H1 (cell line): Measurements from ENCODE around the gene ANK3. TPM values are rescaled to one million over a fixed set of nuclear protein-coding genes. Genes with fewer than 3 reads are reported as not detected.

Experiments used
- CTCF ChIA-PET: fragments of 300-600 bp; sonication (Branson Sonifier 250); formaldehyde crosslinking; loops from one replicate; lab custom pipeline; 2021; ENCODE audit not compliant: partially characterized antibody; lab: Charles Lee
- POLR2A ChIA-PET: fragments of 300-600 bp; sonication (Branson Sonifier 250); formaldehyde crosslinking; loops from one replicate; lab custom pipeline; 2021; ENCODE audit warnings: inconsistent platforms; ENCODE audit not compliant: partially characterized antibody; lab: Charles Lee
- DNase-seq, 2 experiments: peaks; one replicate each; pipeline versions ENCODE4 v3.0.0 to v3.0.0-alpha.2; 2010 to 2022; ENCODE audit warnings: low spot score in 2 of 2, low read depth in 1 of 2, mixed read lengths in 1 of 2
- FAIRE-seq: peaks from 2 replicates; lab custom pipeline; 2011; peaks lifted over from hg19 to GRCh38; lab: Jason Lieb, UNC
- H2AFZ ChIP-seq: 2 replicates; pipeline ENCODE4 v1.8.1; 2012; ENCODE audit warnings: low read length, inconsistent platforms
- H2AK5ac ChIP-seq: 2 replicates; pipeline ENCODE4 v1.6.1; 2013; ENCODE audit warnings: low read depth, low read length
- H2BK120ac ChIP-seq: replicated peaks from 2 replicates; pipeline ENCODE3; 2013; ENCODE audit warnings: low read depth, low read length, inconsistent platforms
- H2BK12ac ChIP-seq: 2 replicates; pipeline ENCODE4 v1.6.1; 2013; ENCODE audit warnings: low read depth, low read length
- H2BK15ac ChIP-seq: 2 replicates; pipeline ENCODE4 v1.6.1; 2013; ENCODE audit warnings: low read length
- H2BK20ac ChIP-seq: 2 replicates; pipeline ENCODE4 v1.6.1; 2013; ENCODE audit warnings: low read length
- H2BK5ac ChIP-seq: 2 replicates; pipeline ENCODE4 v1.6.1; 2013; ENCODE audit warnings: low read depth, low read length
- H3K14ac ChIP-seq: 2 replicates; pipeline ENCODE4 v1.6.1; 2013; ENCODE audit warnings: inconsistent platforms; ENCODE audit not compliant: insufficient read length
- H3K18ac ChIP-seq: 2 replicates; pipeline ENCODE4 v1.6.1; 2013; ENCODE audit warnings: low read length; ENCODE audit errors: extremely low read depth
- H3K23ac ChIP-seq: 2 replicates; pipeline ENCODE4 v1.6.1; 2013; ENCODE audit warnings: inconsistent platforms; ENCODE audit not compliant: insufficient read length
- H3K23me2 ChIP-seq: 2 replicates; pipeline ENCODE4 v1.6.1; 2013; ENCODE audit warnings: low read depth, low read length
- H3K27ac ChIP-seq: 2 replicates; pipeline ENCODE4 v1.6.1; 2011; ENCODE audit warnings: low read depth, low read length, inconsistent platforms
- H3K27me3 ChIP-seq, 4 experiments: replicated peaks in 1 of 4; 1 replicate in 1 of 4; 2 replicates in 3 of 4; pipeline versions ENCODE4 v1.6.1 to v1.8.1; 2011 to 2013; ENCODE audit warnings: low read length in 3 of 4, mild to moderate bottlenecking in 3 of 4, inconsistent platforms in 2 of 4, mixed read lengths in 2 of 4, moderate library complexity in 1 of 4; ENCODE audit not compliant: control insufficient read depth in 3 of 4, insufficient read depth in 3 of 4; ENCODE audit errors: extremely low read depth in 1 of 4
- H3K36me3 ChIP-seq, 4 experiments: 2 replicates each; pipeline versions ENCODE4 v1.6.1 to v1.8.1; 2011 to 2013; ENCODE audit warnings: mild to moderate bottlenecking in 4 of 4, low read length in 3 of 4, moderate library complexity in 2 of 4, control low read depth in 1 of 4, inconsistent platforms in 1 of 4; ENCODE audit not compliant: insufficient read depth in 4 of 4, control insufficient read depth in 2 of 4
- H3K4ac ChIP-seq: replicated peaks from 2 replicates; pipeline ENCODE3; 2013; ENCODE audit warnings: low read length, low read depth, mixed read lengths, inconsistent platforms; ENCODE audit not compliant: insufficient read length
- H3K4me1 ChIP-seq, 4 experiments: replicated peaks in 1 of 4; 1 replicate in 1 of 4; 2 replicates in 3 of 4; pipeline versions ENCODE4 v1.6.1 to v1.8.1; 2011 to 2013; ENCODE audit warnings: low read length in 3 of 4, inconsistent platforms in 2 of 4, mixed read lengths in 1 of 4; ENCODE audit not compliant: insufficient read depth in 4 of 4, control insufficient read depth in 3 of 4
- H3K4me2 ChIP-seq, 2 experiments: 2 replicates each; pipeline versions ENCODE4 v1.6.1 to v1.8.1; 2011 to 2013; ENCODE audit warnings: low read depth in 2 of 2, low read length in 2 of 2, control low read depth in 1 of 2, inconsistent platforms in 1 of 2, mild to moderate bottlenecking in 1 of 2; ENCODE audit not compliant: insufficient read depth in 1 of 2
- H3K4me3 ChIP-seq, 4 experiments: fragments of 200-600, 300-600 bp in 1 of 4; sonication (generic), shearing (Covaris generic), sonication (Bioruptor Twin) in 1 of 4; 2 replicates each; pipeline versions ENCODE4 v1.5.1 to v1.8.1; 2011 to 2016; ENCODE audit warnings: low read length in 4 of 4, low read depth in 3 of 4, control low read depth in 2 of 4, inconsistent platforms in 2 of 4, mild to moderate bottlenecking in 2 of 4, mixed read lengths in 1 of 4, moderate library complexity in 1 of 4; ENCODE audit not compliant: insufficient read depth in 2 of 4; ENCODE audit errors: extremely low read depth in 1 of 4
- H3K56ac ChIP-seq: replicated peaks from 2 replicates; pipeline ENCODE3; 2013; ENCODE audit warnings: low read depth, mild to moderate bottlenecking, mixed read lengths, low read length, inconsistent platforms; ENCODE audit not compliant: insufficient read length
- H3K79me1 ChIP-seq: 2 replicates; pipeline ENCODE4 v1.6.1; 2013; ENCODE audit warnings: low read depth, low read length, control low read depth
- H3K79me2 ChIP-seq, 2 experiments: 2 replicates each; pipeline versions ENCODE4 v1.6.1 to v1.8.1; 2012 to 2013; ENCODE audit warnings: low read length in 2 of 2, mild to moderate bottlenecking in 2 of 2, inconsistent platforms in 1 of 2; ENCODE audit not compliant: insufficient read depth in 2 of 2, control insufficient read depth in 1 of 2
- H3K9ac ChIP-seq, 4 experiments: replicated peaks in 1 of 4; 1 replicate in 1 of 4; 2 replicates in 3 of 4; pipeline versions ENCODE4 v1.6.1 to v1.8.1; 2011 to 2013; ENCODE audit warnings: low read depth in 3 of 4, low read length in 3 of 4, control low read depth in 2 of 4, mild to moderate bottlenecking in 2 of 4, moderate library complexity in 2 of 4, inconsistent platforms in 1 of 4; ENCODE audit errors: extremely low read depth in 1 of 4
- H3K9me3 ChIP-seq, 2 experiments: 2 replicates each; pipeline versions ENCODE4 v1.6.1 to v1.8.1; 2012 to 2013; ENCODE audit warnings: mild to moderate bottlenecking in 2 of 2, moderate library complexity in 2 of 2, control low read depth in 1 of 2, inconsistent platforms in 1 of 2, low read depth in 1 of 2, low read length in 1 of 2, mixed read lengths in 1 of 2; ENCODE audit not compliant: insufficient read depth in 2 of 2
- H4K20me1 ChIP-seq, 2 experiments: replicated peaks in 1 of 2; 2 replicates each; pipeline versions ENCODE3 to v1.8.1; 2011 to 2013; ENCODE audit warnings: inconsistent platforms in 2 of 2, low read length in 2 of 2, mild to moderate bottlenecking in 1 of 2; ENCODE audit not compliant: insufficient read depth in 2 of 2, control insufficient read depth in 1 of 2
- H4K5ac ChIP-seq: 2 replicates; pipeline ENCODE4 v1.6.1; 2013; ENCODE audit warnings: low read length, low read depth, mixed read lengths, inconsistent platforms; ENCODE audit not compliant: insufficient read length
- H4K8ac ChIP-seq: 2 replicates; pipeline ENCODE4 v1.8.0; 2013; ENCODE audit warnings: mild to moderate bottlenecking, moderate library complexity, low read length, inconsistent platforms; ENCODE audit not compliant: insufficient read depth; ENCODE audit errors: extremely low read depth
- H4K91ac ChIP-seq: replicated peaks from 2 replicates; pipeline ENCODE3; 2013; ENCODE audit warnings: low read length, mixed read lengths, inconsistent platforms; ENCODE audit not compliant: insufficient read length
- CHD2 ChIP-seq: IDR thresholded peaks from 2 replicates; pipeline ENCODE4 v1.6.1; 2012; ENCODE audit warnings: low read length, improper control_type of control experiment
- GTF2F1 ChIP-seq: IDR thresholded peaks from 2 replicates; pipeline ENCODE4 v1.6.1; 2012; ENCODE audit warnings: low read depth, low read length, improper control_type of control experiment, borderline replicate concordance
- HDAC2 ChIP-seq, 2 experiments: fragments of 300-600 bp in 1 of 2; sonication (generic) in 1 of 2; IDR thresholded peaks; 2 replicates each; pipeline ENCODE4 v1.6.1; 2011 to 2012; ENCODE audit warnings: low read depth in 2 of 2, low read length in 2 of 2, mild to moderate bottlenecking in 2 of 2, moderate library complexity in 2 of 2, borderline replicate concordance in 1 of 2, inconsistent platforms in 1 of 2
- KDM5A ChIP-seq: fragments of 200-600 bp; IDR thresholded peaks from 2 replicates; pipeline ENCODE4 v1.7.1; 2012; ENCODE audit warnings: mild to moderate bottlenecking, low read length, inconsistent platforms, mixed read lengths
- SAP30 ChIP-seq: fragments of 300-600 bp; sonication (generic); IDR thresholded peaks from 2 replicates; pipeline ENCODE4 v1.7.1; 2012; ENCODE audit warnings: low read length, moderate library complexity, mild to moderate bottlenecking, inconsistent platforms; ENCODE audit not compliant: insufficient read depth, insufficient replicate concordance
- SIN3A ChIP-seq, 2 experiments: IDR thresholded peaks in 1 of 2; conservative IDR thresholded peaks in 1 of 2; 2 replicates each; pipeline ENCODE4 v1.6.1; 2011 to 2012; ENCODE audit warnings: low read length in 2 of 2, improper control_type of control experiment in 1 of 2, low read depth in 1 of 2, mild to moderate bottlenecking in 1 of 2
- SP4 ChIP-seq: IDR thresholded peaks from 2 replicates; pipeline ENCODE4 v1.6.1; 2012; ENCODE audit warnings: low read length, inconsistent platforms
- USF2 ChIP-seq: IDR thresholded peaks from 2 replicates; pipeline ENCODE4 v1.6.1; 2011; ENCODE audit warnings: low read length, improper control_type of control experiment
- WGBS, 2 experiments: shearing (Covaris generic) in 1 of 2; methylation state at CpG; one replicate each; pipeline versions ENCODE4 v1.1.6 to v1.1.7; 2013 to 2015; ENCODE audit warnings: low lambda C conversion rate in 2 of 2, mixed read lengths in 2 of 2, inconsistent platforms in 1 of 2, low coverage in 1 of 2, missing lambda C conversion rate in 1 of 2; ENCODE audit not compliant: insufficient replicate concordance in 2 of 2, insufficient coverage in 1 of 2, insufficient read length in 1 of 2; ENCODE audit errors: extremely low coverage in 1 of 2, missing lambda C conversion rate in 1 of 2; 5-methylcytosine and 5-hydroxymethylcytosine counted together
- polyA plus RNA-seq, 7 experiments: library from polyadenylated mRNA; depleted of rRNA in 3 of 7; stranded (reverse) in 5 of 7; unstranded in 2 of 7; fragments of >200 nt in 5 of 7; fragments of 200-250 nt in 2 of 7; gene quantifications; 1 replicate in 5 of 7; 2 replicates in 1 of 7; 4 replicates in 1 of 7; pipeline versions ENCODE4 v1.2.1 to v1.2.3, GENCODE V29; 2011 to 2013; ENCODE audit warnings: missing spikeins in 2 of 7, mixed read lengths in 2 of 7
- total RNA-seq: library from RNA; stranded (reverse); fragmentation: NEBNext Ultra II Directional; extraction: Animal tissue kit (Norgen Biotek cat#: 25700); gene quantifications from 2 replicates; pipeline ENCODE4 v1.2.1, GENCODE V29; 2021

ANK3 gene
- total and polyA plus RNA-seq, 2 of the 8 experiments (the other 6 are each of a cell fraction or from before 2014, with no cell fraction given): 18.1 to 67.9 TPM

- ChIA-PET CTCF (interaction anchor here (1.0 to 1.4 kb wide), 5 partner anchors 11 to 170 kb away, joined by 3 to 4 read pairs (median 4); no protein-coding TSS in a partner anchor), POLR2A (no interaction called here)
- Histone ChIP-seq H3K23me2 (no peaks in the 10 kb centered on the region), H3K4me3 (no peak overlapping the region), H3K79me1 (no peaks in the 10 kb centered on the region), H3K14ac (no peak overlapping the region), H3K23ac (no peak overlapping the region), H4K8ac (no peak overlapping the region), H3K36me3 (no peaks in the 10 kb centered on the region), H3K56ac (no peak overlapping the region), H2BK12ac (no peak overlapping the region), H2BK5ac (no peak overlapping the region), H2AK5ac (no peak overlapping the region), H3K9ac (no peak overlapping the region), H4K5ac (no peak overlapping the region), H2BK20ac (no peak overlapping the region), H3K27me3 (no peaks in the 10 kb centered on the region), H4K20me1 (no peaks in the 10 kb centered on the region), H3K4me1 (no peaks in the 10 kb centered on the region), H4K91ac (no peak overlapping the region), H3K18ac (no peak overlapping the region), H3K27ac (no peak overlapping the region), H3K4ac (no peak overlapping the region), H2BK15ac (no peak overlapping the region), H3K9me3 (no peaks in the 10 kb centered on the region), H2BK120ac (no peak overlapping the region), H3K4me2 (no peak overlapping the region), H2AFZ (no peak overlapping the region), H3K79me2 (no peaks in the 10 kb centered on the region)
- DNase-seq (no peak), FAIRE-seq (no peak)
- WGBS, 2 experiments: 83% methylated on average over 2 of the region's 2 CpGs; no CpG with 5 or more reads in 1 of the 2 experiments
- TF ChIP-seq GTF2F1 (no peak), SIN3A (conservative IDR thresholded peaks at IDR 0.05 in 1 of 2, IDR thresholded peaks at IDR 0.05 in 1 of 2; ENCODE audit: low read depth in 1 of 2, low read length in 2 of 2) (no peak), KDM5A (no peak), HDAC2 (IDR thresholded peaks at IDR 0.05; ENCODE audit: borderline replicate concordance in 1 of 2, low read depth in 2 of 2, low read length in 2 of 2) (no peak), USF2 (no peak), SAP30 (no peak), SP4 (no peak), CHD2 (no peak)
Observed at GRCh38 chr10:60409202-60409601, 19.5 kb upstream of the ANK3 start.
